NCI-H146 treated with DMSO at 0.1 percent for 48 hours (cell line): Measurements from ENCODE around the gene KIF11.

Experiments
- DNase-seq: peaks from one replicate; lab custom pipeline; 2025; ENCODE audit not compliant: unreplicated experiment; lab: John Stamatoyannopoulos, UW

Gene KIF11

DNA sequence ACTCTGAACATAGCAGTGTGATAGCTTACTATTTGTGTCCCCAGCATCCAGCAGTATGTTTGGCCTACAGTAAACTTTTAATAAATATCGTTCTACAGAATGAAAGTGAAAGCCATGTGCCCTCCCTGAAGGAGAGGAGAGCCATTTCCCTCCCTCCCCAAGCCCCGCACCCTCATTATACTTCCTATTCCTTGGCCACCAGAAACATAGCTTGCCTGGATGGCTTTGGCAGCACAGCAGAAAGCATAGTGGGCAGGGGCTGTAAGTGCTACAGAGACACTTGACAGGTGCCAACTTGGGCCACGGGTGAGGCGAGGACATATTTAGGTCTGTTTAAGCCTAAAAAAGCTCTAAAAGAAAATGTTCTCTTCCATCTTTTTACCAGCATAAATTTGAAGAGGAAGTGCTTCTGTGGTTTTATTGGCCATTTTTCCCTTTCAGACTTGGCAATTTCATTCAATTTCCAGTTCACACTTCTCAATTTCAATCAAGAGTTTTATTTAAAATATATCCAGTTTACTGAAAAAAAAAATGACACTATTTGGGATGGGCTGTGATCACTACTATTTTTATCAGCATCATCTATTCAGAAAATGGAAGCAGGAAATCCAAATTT is 109.5 kb downstream of the KIF11 start:
- DNase-seq = no peak
